Mesenchymal stem cell (in vitro differentiated cells and primary cell): ENCODE results near the gene ADORA2B.

Experiments
- DNase-seq: peaks from one replicate; pipeline ENCODE4 v3.0.0-alpha.2; 2013
- H2AFZ ChIP-seq: one replicate; pipeline ENCODE4 v1.6.1; 2013; ENCODE audit warnings: low read depth, mild to moderate bottlenecking, control low read depth, inconsistent platforms, low read length, moderate library complexity
- H2AK5ac ChIP-seq: 2 replicates; pipeline ENCODE4 v1.6.1; 2013; ENCODE audit warnings: low read length, moderate library complexity, mild to moderate bottlenecking, inconsistent platforms; ENCODE audit not compliant: severe bottlenecking
- H2BK120ac ChIP-seq: one replicate; pipeline ENCODE4 v1.6.1; 2013; ENCODE audit warnings: low read depth, mild to moderate bottlenecking, inconsistent platforms, low read length, moderate library complexity
- H2BK12ac ChIP-seq, 2 experiments: one replicate each; pipeline ENCODE4 v1.6.1; 2013; ENCODE audit warnings: inconsistent platforms in 2 of 2, low read length in 2 of 2, mild to moderate bottlenecking in 2 of 2, moderate library complexity in 2 of 2, control low read depth in 1 of 2
- H2BK15ac ChIP-seq: one replicate; pipeline ENCODE4 v1.6.1; 2013; ENCODE audit warnings: mild to moderate bottlenecking, low read depth, inconsistent platforms; ENCODE audit not compliant: poor library complexity, severe bottlenecking
- H2BK5ac ChIP-seq: 2 replicates; pipeline ENCODE4 v1.6.1; 2013; ENCODE audit warnings: low read depth, mild to moderate bottlenecking, low read length, control low read depth, inconsistent platforms; ENCODE audit not compliant: poor library complexity, severe bottlenecking
- H3K14ac ChIP-seq, 2 experiments: one replicate each; pipeline ENCODE4 v1.6.1; 2013; ENCODE audit warnings: inconsistent platforms in 2 of 2, low read length in 2 of 2, control low read depth in 1 of 2, mild to moderate bottlenecking in 1 of 2, moderate library complexity in 1 of 2
- H3K18ac ChIP-seq, 2 experiments: one replicate each; pipeline ENCODE4 v1.6.1; 2013; ENCODE audit warnings: inconsistent platforms in 2 of 2, low read length in 2 of 2, control low read depth in 1 of 2, low read depth in 1 of 2, mild to moderate bottlenecking in 1 of 2
- H3K23ac ChIP-seq, 2 experiments: one replicate each; pipeline ENCODE4 v1.6.1; 2013; ENCODE audit warnings: inconsistent platforms in 2 of 2, low read length in 2 of 2, mild to moderate bottlenecking in 2 of 2, moderate library complexity in 2 of 2, control low read depth in 1 of 2
- H3K27ac ChIP-seq: 2 replicates; pipeline ENCODE4 v1.5.1; 2013; ENCODE audit warnings: mild to moderate bottlenecking, moderate library complexity, low read length, control low read depth, inconsistent platforms; ENCODE audit not compliant: poor library complexity, severe bottlenecking
- H3K27me3 ChIP-seq, 2 experiments: 2 replicates each; pipeline versions ENCODE4 v1.6.1 to v1.7.0; 2013; ENCODE audit warnings: low read length in 2 of 2, mild to moderate bottlenecking in 2 of 2, moderate library complexity in 2 of 2, control low read depth in 1 of 2, inconsistent platforms in 1 of 2; ENCODE audit not compliant: control insufficient read depth in 1 of 2, insufficient read depth in 1 of 2
- H3K36me3 ChIP-seq, 2 experiments: 2 replicates each; pipeline versions ENCODE4 v1.6.1 to v1.7.0; 2013; ENCODE audit warnings: low read length in 2 of 2, control low read depth in 1 of 2, inconsistent platforms in 1 of 2, low read depth in 1 of 2, mild to moderate bottlenecking in 1 of 2; ENCODE audit not compliant: insufficient read depth in 2 of 2, control insufficient read depth in 1 of 2
- H3K4ac ChIP-seq, 2 experiments: one replicate each; pipeline ENCODE4 v1.6.1; 2013; ENCODE audit warnings: inconsistent platforms in 2 of 2, low read length in 2 of 2, mild to moderate bottlenecking in 2 of 2, moderate library complexity in 2 of 2, control low read depth in 1 of 2, low read depth in 1 of 2
- H3K4me1 ChIP-seq: 2 replicates; pipeline ENCODE4 v1.6.1; 2013; ENCODE audit warnings: low read depth, low read length, control low read depth; ENCODE audit not compliant: control insufficient read depth, insufficient read depth
- H3K4me2 ChIP-seq: 2 replicates; pipeline ENCODE4 v1.6.1; 2013; ENCODE audit warnings: low read length, mild to moderate bottlenecking, inconsistent platforms; ENCODE audit not compliant: poor library complexity, severe bottlenecking
- H3K4me3 ChIP-seq, 2 experiments: 2 replicates each; pipeline versions ENCODE4 v1.5.1 to v1.7.0; 2013; ENCODE audit warnings: low read length in 2 of 2, mild to moderate bottlenecking in 2 of 2, control low read depth in 1 of 2, low read depth in 1 of 2; ENCODE audit not compliant: insufficient read depth in 1 of 2
- H3K79me1 ChIP-seq: replicated peaks from 2 replicates; pipeline ENCODE4 v1.6.1; 2013; ENCODE audit warnings: mild to moderate bottlenecking, control low read depth, low read length, inconsistent platforms; ENCODE audit not compliant: poor library complexity, severe bottlenecking
- H3K9ac ChIP-seq: 2 replicates; pipeline ENCODE4 v1.7.0; 2013; ENCODE audit warnings: mild to moderate bottlenecking, low read length, moderate library complexity
- H3K9me3 ChIP-seq: 2 replicates; pipeline ENCODE4 v1.7.0; 2013; ENCODE audit warnings: mild to moderate bottlenecking, low read length; ENCODE audit not compliant: control insufficient read depth
- H4K8ac ChIP-seq: one replicate; pipeline ENCODE4 v1.6.1; 2013; ENCODE audit warnings: inconsistent platforms, mild to moderate bottlenecking, low read length, moderate library complexity
- H4K91ac ChIP-seq: one replicate; pipeline ENCODE4 v1.6.1; 2013; ENCODE audit warnings: mild to moderate bottlenecking, low read length, inconsistent platforms
- WGBS: methylation state at CpG from one replicate; pipeline ENCODE4 v1.1.7; 2013; ENCODE audit warnings: mixed read lengths; 5-methylcytosine and 5-hydroxymethylcytosine counted together

ADORA2B gene

GRCh38 chr17:15928286-15928785, 16.6 kb upstream of the ADORA2B start:
- no peak overlapping the region for H2AFZ ChIP-seq
- peaks cover 2% of the 10 kb centered on the region for H3K4me1 ChIP-seq
- H3K14ac ChIP-seq, result peak overlapping the region in 1 of 2 experiments; percentile 90
- H3K9me3 ChIP-seq, result no peaks in the 10 kb centered on the region
- H4K8ac ChIP-seq, result peak overlapping the region; percentile 27
- H3K27me3 ChIP-seq, result peaks cover 0 to 16% of the 10 kb centered on the region in 2 experiments
- DNase-seq, result no peak
- H3K4me2 ChIP-seq, result no peak overlapping the region
- no peak overlapping the region for H3K4me3 ChIP-seq
- H3K18ac ChIP-seq, result peak overlapping the region in 1 of 2 experiments; percentile 43
- no peak overlapping the region for H3K27ac ChIP-seq
- H4K91ac ChIP-seq, result peak overlapping the region; percentile 76
- H3K79me1 ChIP-seq, result no peaks in the 10 kb centered on the region
- H2BK5ac ChIP-seq, result no peak overlapping the region
- no peak overlapping the region for H3K9ac ChIP-seq
- H2AK5ac ChIP-seq, result no peak overlapping the region
- H3K4ac ChIP-seq, result peak overlapping the region in 1 of 2 experiments; percentile 41
- no peak overlapping the region for H3K23ac ChIP-seq
- 91% methylated on average over 9 of the region's 9 CpGs for WGBS
- no peak overlapping the region for H2BK15ac ChIP-seq
- no peak overlapping the region for H2BK120ac ChIP-seq
- peak overlapping the region in 1 of 2 experiments; percentile 75 for H2BK12ac ChIP-seq
- H3K36me3 ChIP-seq, result no peaks in the 10 kb centered on the region

- H2AK5ac ChIP-seq, result no peak overlapping the region
- H3K36me3 ChIP-seq, result no peaks in the 10 kb centered on the region
- no peak overlapping the region for H2BK120ac ChIP-seq
- no peak overlapping the region for H3K14ac ChIP-seq
- H3K4me2 ChIP-seq, result no peak overlapping the region
- no peak overlapping the region for H3K18ac ChIP-seq
- no peak overlapping the region for H2BK5ac ChIP-seq
- no peaks in the 10 kb centered on the region for H3K79me1 ChIP-seq
- 75% methylated on average over 4 of the region's 4 CpGs for WGBS
- no peak overlapping the region for H3K9ac ChIP-seq
- H3K23ac ChIP-seq, result no peak overlapping the region
- no peak overlapping the region for H4K91ac ChIP-seq
- H3K27me3 ChIP-seq, result peaks cover 0 to 16% of the 10 kb centered on the region in 2 experiments
- no peak overlapping the region for H2BK12ac ChIP-seq
- H3K4me1 ChIP-seq, result peaks cover 2% of the 10 kb centered on the region
- no peak overlapping the region for H2AFZ ChIP-seq
- no peak overlapping the region for H2BK15ac ChIP-seq
- H4K8ac ChIP-seq, result no peak overlapping the region
- H3K4ac ChIP-seq, result no peak overlapping the region
- DNase-seq, result no peak
- H3K27ac ChIP-seq, result no peak overlapping the region
- H3K9me3 ChIP-seq, result no peaks in the 10 kb centered on the region
- no peak overlapping the region for H3K4me3 ChIP-seq
These were observed 15.0 kb upstream of the ADORA2B start for GRCh38 chr17:15929941-15930340.

GRCh38 chr17:15930426-15930825, 14.5 kb upstream of the ADORA2B start:
- Histone ChIP-seq H3K18ac (no peak overlapping the region), H2BK120ac (no peak overlapping the region), H2BK15ac (no peak overlapping the region), H3K9me3 (no peaks in the 10 kb centered on the region), H2BK12ac (peak overlapping the region in 1 of 2 experiments; percentile 24), H3K79me1 (no peaks in the 10 kb centered on the region), H3K23ac (no peak overlapping the region), H3K9ac (no peak overlapping the region), H3K14ac (no peak overlapping the region), H2AK5ac (no peak overlapping the region), H3K4ac (no peak overlapping the region), H3K36me3 (no peaks in the 10 kb centered on the region), H4K8ac (no peak overlapping the region), H3K4me2 (no peak overlapping the region), H3K4me1 (peaks cover 2% of the 10 kb centered on the region), H3K4me3 (no peak overlapping the region), H3K27me3 (peaks cover 0 to 16% of the 10 kb centered on the region in 2 experiments), H2AFZ (no peak overlapping the region), H2BK5ac (no peak overlapping the region), H3K27ac (no peak overlapping the region), H4K91ac (no peak overlapping the region)
- no peak for DNase-seq
- 66% methylated on average over 6 of the region's 6 CpGs for WGBS

GRCh38 chr17:15931394-15931793, 13.5 kb upstream of the ADORA2B start:
- DNase-seq, result no peak
- Histone ChIP-seq H3K36me3 (no peaks in the 10 kb centered on the region), H3K4ac (no peak overlapping the region), H3K27me3 (peaks cover 0 to 16% of the 10 kb centered on the region in 2 experiments), H3K18ac (no peak overlapping the region), H2BK12ac (no peak overlapping the region), H3K4me3 (no peak overlapping the region), H2BK15ac (no peak overlapping the region), H2BK120ac (no peak overlapping the region), H3K23ac (no peak overlapping the region), H3K4me2 (no peak overlapping the region), H2AFZ (no peak overlapping the region), H4K8ac (peak overlapping the region; percentile 35), H3K9ac (no peak overlapping the region), H3K4me1 (peaks cover 2% of the 10 kb centered on the region), H3K9me3 (no peaks in the 10 kb centered on the region), H2BK5ac (no peak overlapping the region), H3K79me1 (no peaks in the 10 kb centered on the region), H2AK5ac (no peak overlapping the region), H3K14ac (no peak overlapping the region), H3K27ac (no peak overlapping the region), H4K91ac (no peak overlapping the region)
